Neutrophil (primary cell): Measurements from ENCODE around the gene BOLL.
"Not testable (repeated sequence)": the region's sequence is repeated elsewhere in the genome, so short reads cannot be mapped to it uniquely, and the experiment has no call there.

Experiments
- H3K27ac ChIP-seq: fragments of 200-600 bp; sonication (generic); 2 replicates; pipeline ENCODE4 v1.5.1; 2016; ENCODE audit warnings: mild to moderate bottlenecking, moderate library complexity
- H3K27me3 ChIP-seq: fragments of 200-600 bp; sonication (generic); 2 replicates; pipeline ENCODE4 v1.6.0; 2016; ENCODE audit warnings: mild to moderate bottlenecking
- H3K36me3 ChIP-seq: fragments of 200-600 bp; sonication (generic); 2 replicates; pipeline ENCODE4 v1.5.1; 2017
- H3K4me1 ChIP-seq, 2 experiments: fragments of 200-600 bp in 1 of 2; sonication (generic) in 1 of 2; 1 replicate in 1 of 2; 2 replicates in 1 of 2; pipeline versions ENCODE4 v1.5.1 to v1.6.1; 2013 to 2016; ENCODE audit warnings: low read depth in 1 of 2, low read length in 1 of 2, mild to moderate bottlenecking in 1 of 2, moderate library complexity in 1 of 2; ENCODE audit not compliant: control insufficient read depth in 1 of 2, insufficient read depth in 1 of 2
- H3K4me3 ChIP-seq, 2 experiments: fragments of 200-600 bp in 1 of 2; sonication (generic) in 1 of 2; 1 replicate in 1 of 2; 2 replicates in 1 of 2; pipeline ENCODE4 v1.5.1; 2013 to 2016; ENCODE audit warnings: low read depth in 1 of 2, low read length in 1 of 2, mild to moderate bottlenecking in 1 of 2, moderate library complexity in 1 of 2
- H3K9me3 ChIP-seq: fragments of 200-600 bp; sonication (generic); 2 replicates; pipeline ENCODE4 v1.5.1; 2016
- TF ChIP-seq, protein P1 (sequence below): fragments of 200-600 bp; sonication (generic); IDR thresholded peaks from 2 replicates; pipeline ENCODE4 v1.5.1; 2016; ENCODE audit warnings: antibody characterized with exemption

BOLL gene

DNA sequence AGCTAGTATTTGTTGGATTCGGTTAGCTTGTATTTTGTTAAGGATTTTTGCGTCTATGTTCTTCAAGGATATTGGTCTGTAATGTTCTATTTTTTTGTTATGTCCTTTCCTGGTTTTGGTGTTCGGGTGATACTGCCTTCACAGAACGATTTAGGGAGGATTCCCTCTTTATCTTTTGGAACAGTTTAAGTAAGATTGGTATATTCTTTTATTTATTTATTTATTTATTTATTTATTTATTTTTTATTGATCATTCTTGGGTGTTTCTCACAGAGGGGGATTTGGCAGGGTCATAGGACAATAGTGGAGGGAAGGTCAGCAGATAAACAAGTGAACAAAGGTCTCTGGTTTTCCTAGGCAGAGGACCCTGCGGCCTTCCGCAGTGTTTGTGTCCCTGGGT is 89.9 kb downstream of the BOLL start:
- H3K27ac ChIP-seq, H3K36me3 ChIP-seq, H3K9me3 ChIP-seq, H3K4me3 ChIP-seq, H3K27me3 ChIP-seq, H3K4me1 ChIP-seq: not testable (repeated sequence)

DNA sequence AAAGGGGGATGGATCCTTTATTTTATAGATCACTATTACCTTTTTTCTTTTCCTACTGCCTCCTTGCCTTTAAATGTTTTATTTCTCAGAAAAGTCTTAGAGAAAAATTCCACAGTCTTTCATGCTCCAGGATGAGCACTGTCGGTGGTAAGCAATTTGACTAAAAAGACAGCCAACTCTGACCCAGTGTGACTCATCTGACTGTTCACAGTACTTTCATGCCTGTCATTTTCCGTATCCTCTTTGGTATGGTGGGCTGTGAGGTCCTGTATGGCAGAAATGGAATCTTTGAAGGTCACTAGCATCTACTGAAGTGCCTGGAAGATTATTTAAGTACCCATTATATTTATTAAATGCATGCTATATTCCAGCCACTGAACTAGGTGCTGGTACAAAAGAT is 107.6 kb downstream of the BOLL start:
- Histone ChIP-seq H3K9me3 (no peaks in the 10 kb centered on the region), H3K27ac (no peak overlapping the region), H3K4me3 (no peak overlapping the region), H3K36me3 (no peaks in the 10 kb centered on the region), H3K27me3 (peaks cover 18% of the 10 kb centered on the region), H3K4me1 (no peaks in the 10 kb centered on the region)
- TF ChIP-seq, protein P1, sequence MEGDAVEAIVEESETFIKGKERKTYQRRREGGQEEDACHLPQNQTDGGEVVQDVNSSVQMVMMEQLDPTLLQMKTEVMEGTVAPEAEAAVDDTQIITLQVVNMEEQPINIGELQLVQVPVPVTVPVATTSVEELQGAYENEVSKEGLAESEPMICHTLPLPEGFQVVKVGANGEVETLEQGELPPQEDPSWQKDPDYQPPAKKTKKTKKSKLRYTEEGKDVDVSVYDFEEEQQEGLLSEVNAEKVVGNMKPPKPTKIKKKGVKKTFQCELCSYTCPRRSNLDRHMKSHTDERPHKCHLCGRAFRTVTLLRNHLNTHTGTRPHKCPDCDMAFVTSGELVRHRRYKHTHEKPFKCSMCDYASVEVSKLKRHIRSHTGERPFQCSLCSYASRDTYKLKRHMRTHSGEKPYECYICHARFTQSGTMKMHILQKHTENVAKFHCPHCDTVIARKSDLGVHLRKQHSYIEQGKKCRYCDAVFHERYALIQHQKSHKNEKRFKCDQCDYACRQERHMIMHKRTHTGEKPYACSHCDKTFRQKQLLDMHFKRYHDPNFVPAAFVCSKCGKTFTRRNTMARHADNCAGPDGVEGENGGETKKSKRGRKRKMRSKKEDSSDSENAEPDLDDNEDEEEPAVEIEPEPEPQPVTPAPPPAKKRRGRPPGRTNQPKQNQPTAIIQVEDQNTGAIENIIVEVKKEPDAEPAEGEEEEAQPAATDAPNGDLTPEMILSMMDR = no peak

DNA sequence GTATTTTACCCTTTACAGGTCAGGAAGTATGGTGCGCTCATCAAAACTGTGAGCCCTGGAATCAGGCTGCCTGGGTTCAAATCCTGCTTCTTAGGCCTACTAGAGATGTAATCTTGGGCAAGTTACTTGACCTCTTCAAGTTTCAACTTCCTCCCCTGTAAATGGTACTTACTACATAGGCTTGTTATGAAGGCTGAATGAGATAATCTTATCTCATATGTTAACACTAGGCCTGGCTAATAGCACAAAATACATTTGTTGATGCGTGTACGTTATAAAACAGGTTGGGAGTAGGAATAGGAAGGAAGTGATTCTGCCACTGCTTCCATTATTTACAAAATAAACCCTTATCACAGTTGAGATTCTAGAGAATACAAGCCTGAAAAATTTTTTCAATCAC is 108.1 kb downstream of the BOLL start:
- TF ChIP-seq, protein P1 = no peak
- Histone ChIP-seq H3K4me3 (no peak overlapping the region), H3K27ac (no peak overlapping the region), H3K36me3 (no peaks in the 10 kb centered on the region), H3K4me1 (no peaks in the 10 kb centered on the region), H3K27me3 (peaks cover 18% of the 10 kb centered on the region), H3K9me3 (no peaks in the 10 kb centered on the region)
